GM19468 (cell line): ENCODE data around the gene SLC19A1.

Experiments
- ATAC-seq: cut with Tn5 transposase; IDR thresholded peaks from one replicate; pipeline ENCODE4 v1.9.1; 2021; ENCODE audit warnings: mild to moderate bottlenecking, moderate library complexity, moderate number of reproducible peaks; ENCODE audit not compliant: unreplicated experiment; ENCODE audit errors: extremely low read depth

The SLC19A1 gene

GRCh38 chr21:45542242-45542666 is at the start of gene SLC19A1:
Gene SLC19A1 (minus strand): TSS chr21:45542440. CDS start chr21:45537959, 4,481 bp downstream.
- ATAC-seq: peak; percentile 30

GRCh38 chr21:45591619-45592207 is 49.5 kb upstream of the SLC19A1 start:
- no peak for ATAC-seq

GRCh38 chr21:45590726-45591618 is 48.7 kb upstream of the SLC19A1 start:
- ATAC-seq: no peak

GRCh38 chr21:45590246-45590725 is 48.0 kb upstream of the SLC19A1 start:
- no peak for ATAC-seq

- no peak for ATAC-seq
These were observed 47.5 kb upstream of the SLC19A1 start for GRCh38 chr21:45589686-45590245.

- ATAC-seq: no peak
These were observed 46.7 kb upstream of the SLC19A1 start for GRCh38 chr21:45588871-45589491.

- ATAC-seq: no peak
These were observed 46.0 kb upstream of the SLC19A1 start for GRCh38 chr21:45588086-45588825.

- ATAC-seq: no peak
These were observed 44.1 kb upstream of the SLC19A1 start for GRCh38 chr21:45586289-45586858.

- no peak for ATAC-seq
These were observed 42.5 kb upstream of the SLC19A1 start for GRCh38 chr21:45584786-45585185.

- no peak for ATAC-seq
These were observed 41.7 kb upstream of the SLC19A1 start for GRCh38 chr21:45583831-45584509.

- no peak for ATAC-seq
These were observed 39.9 kb upstream of the SLC19A1 start for GRCh38 chr21:45582128-45582527.

GRCh38 chr21:45581322-45581712 is 39.1 kb upstream of the SLC19A1 start:
- no peak for ATAC-seq

- no peak for ATAC-seq
These were observed 38.5 kb upstream of the SLC19A1 start for GRCh38 chr21:45580576-45581321.

- ATAC-seq: no peak
These were observed 37.9 kb upstream of the SLC19A1 start for GRCh38 chr21:45580181-45580575.

- ATAC-seq: no peak
These were observed 37.3 kb upstream of the SLC19A1 start for GRCh38 chr21:45579383-45580180.

GRCh38 chr21:45578811-45579381 is 36.7 kb upstream of the SLC19A1 start:
- ATAC-seq: no peak

GRCh38 chr21:45578176-45578801 is 36.0 kb upstream of the SLC19A1 start:
- ATAC-seq: no peak
